Measurements from ENCODE around the gene SLC30A1. TPM values are rescaled to one million over a fixed set of nuclear protein-coding genes. Genes with fewer than 3 reads are reported as not detected.

SLC30A1 gene
- total RNA-seq, 1 donor from 2014 or later: 7.1 TPM

- Mint-ChIP-seq H3K9me3 (no peaks in the 10 kb centered on the region), H3K4me3 (no peak overlapping the region), H3K27me3 (ENCODE audit: insufficient read depth, low read depth) (peaks cover 4% of the 10 kb centered on the region), H3K36me3 (no peaks in the 10 kb centered on the region), H3K4me1 (peaks cover 19% of the 10 kb centered on the region), H3K27ac (no peak overlapping the region)
- H3K4me3 ChIP-seq: no peak overlapping the region
- TF ChIP-seq, protein P1, sequence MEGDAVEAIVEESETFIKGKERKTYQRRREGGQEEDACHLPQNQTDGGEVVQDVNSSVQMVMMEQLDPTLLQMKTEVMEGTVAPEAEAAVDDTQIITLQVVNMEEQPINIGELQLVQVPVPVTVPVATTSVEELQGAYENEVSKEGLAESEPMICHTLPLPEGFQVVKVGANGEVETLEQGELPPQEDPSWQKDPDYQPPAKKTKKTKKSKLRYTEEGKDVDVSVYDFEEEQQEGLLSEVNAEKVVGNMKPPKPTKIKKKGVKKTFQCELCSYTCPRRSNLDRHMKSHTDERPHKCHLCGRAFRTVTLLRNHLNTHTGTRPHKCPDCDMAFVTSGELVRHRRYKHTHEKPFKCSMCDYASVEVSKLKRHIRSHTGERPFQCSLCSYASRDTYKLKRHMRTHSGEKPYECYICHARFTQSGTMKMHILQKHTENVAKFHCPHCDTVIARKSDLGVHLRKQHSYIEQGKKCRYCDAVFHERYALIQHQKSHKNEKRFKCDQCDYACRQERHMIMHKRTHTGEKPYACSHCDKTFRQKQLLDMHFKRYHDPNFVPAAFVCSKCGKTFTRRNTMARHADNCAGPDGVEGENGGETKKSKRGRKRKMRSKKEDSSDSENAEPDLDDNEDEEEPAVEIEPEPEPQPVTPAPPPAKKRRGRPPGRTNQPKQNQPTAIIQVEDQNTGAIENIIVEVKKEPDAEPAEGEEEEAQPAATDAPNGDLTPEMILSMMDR (IDR thresholded peaks at IDR 0.05): no peak
- no peak for TF ChIP-seq EZH2phosphoT487 (IDR thresholded peaks at IDR 0.05)
- TF ChIP-seq EZH2 (IDR thresholded peaks at IDR 0.05): no peak
- H3K9ac ChIP-seq: no peak overlapping the region
- H3K4me2 ChIP-seq: no peak overlapping the region
- no peaks in the 10 kb centered on the region for H3K36me3 ChIP-seq
- no peaks in the 10 kb centered on the region for H3K79me2 ChIP-seq (ENCODE audit: low read depth)
- H2AFZ ChIP-seq (replicated peaks): no peak overlapping the region
- H4K20me1 ChIP-seq (ENCODE audit: low read depth): no peaks in the 10 kb centered on the region
- no peaks in the 10 kb centered on the region for H3K27me3 ChIP-seq
- H3F3A ChIP-seq (ENCODE audit: low read depth): peaks cover 5% of the 10 kb centered on the region
- peaks cover 4% of the 10 kb centered on the region for H3K4me1 ChIP-seq
- DNase-seq (ENCODE audit: low spot score): no peak
- no peaks in the 10 kb centered on the region for H3K9me3 ChIP-seq (ENCODE audit: low read depth)
- no peak overlapping the region for H3K27ac ChIP-seq
Observed at GRCh38 chr1:211614615-211615014, 35.7 kb upstream of the SLC30A1 start.

DNA sequence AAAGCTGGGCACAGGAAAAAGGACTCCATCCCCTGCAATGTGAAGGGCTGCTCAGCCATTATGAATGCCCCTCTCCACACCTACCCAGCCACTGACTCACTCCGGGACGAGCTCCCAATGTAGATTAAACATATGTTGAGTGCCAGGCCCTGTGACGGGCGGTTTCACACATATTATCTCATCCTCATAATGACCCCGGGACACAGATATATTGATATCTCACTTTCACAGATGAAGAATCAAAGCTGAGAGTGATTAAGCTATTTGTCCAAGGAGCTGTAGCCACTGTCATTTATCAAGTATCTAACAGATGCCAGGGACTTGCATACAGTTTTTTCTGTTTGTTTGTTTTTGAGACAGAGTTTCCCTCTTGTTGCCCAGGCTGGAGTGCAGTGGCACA lies 35.0 kb upstream of the SLC30A1 start:
- H3K27ac ChIP-seq: no peak overlapping the region
- TF ChIP-seq EZH2 (IDR thresholded peaks at IDR 0.05): no peak
- no peak for TF ChIP-seq EZH2phosphoT487 (IDR thresholded peaks at IDR 0.05)
- no peak for DNase-seq (ENCODE audit: low spot score)

DNA sequence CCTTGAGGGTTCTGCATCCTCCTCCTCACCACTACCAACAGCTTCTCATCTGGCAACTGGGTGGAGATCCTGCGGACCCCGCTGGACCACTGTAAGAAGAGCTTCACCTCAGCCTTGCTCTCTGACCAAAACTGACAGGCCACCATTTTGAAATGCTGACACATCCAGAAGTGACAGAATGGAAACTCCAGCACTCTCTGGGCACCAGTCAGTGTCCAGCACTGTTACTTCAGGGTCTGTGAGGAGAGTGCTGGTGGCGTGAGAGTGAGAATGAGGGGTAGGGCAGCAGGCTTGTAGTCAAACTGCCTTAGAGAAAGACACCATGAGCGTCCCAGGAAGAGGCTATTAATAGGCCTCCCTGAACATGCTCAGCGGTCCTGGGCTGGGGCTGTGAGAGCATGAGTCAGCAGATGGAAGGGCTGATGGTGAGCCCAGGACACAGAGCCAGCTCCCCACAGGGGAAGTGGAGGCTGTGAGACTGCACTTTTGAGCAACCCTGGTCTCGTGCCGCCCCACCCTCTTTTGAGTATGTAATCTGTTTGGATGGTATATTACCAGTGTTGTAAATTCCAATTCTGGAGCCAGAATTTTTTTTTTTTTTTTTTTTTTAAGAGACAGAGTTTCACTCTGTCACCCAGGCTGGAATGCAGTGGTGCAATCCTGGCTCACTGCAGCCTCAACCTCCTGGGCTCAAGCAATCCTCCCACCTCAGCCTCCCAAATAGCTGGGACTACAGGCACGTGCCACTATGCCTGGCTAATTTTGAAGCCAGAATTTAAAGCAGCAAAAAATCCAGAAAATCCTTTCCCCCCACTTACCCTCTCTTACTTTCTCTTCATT lies 34.4 kb upstream of the SLC30A1 start:
- Mint-ChIP-seq H3K27ac (peak overlapping the region; percentile 46), H3K4me3 (no peak overlapping the region), H3K9me3 (no peaks in the 10 kb centered on the region), H3K36me3 (no peaks in the 10 kb centered on the region), H3K27me3 (ENCODE audit: insufficient read depth, low read depth) (peaks cover 4% of the 10 kb centered on the region), H3K4me1 (peaks cover 26% of the 10 kb centered on the region)
- H3K9ac ChIP-seq: no peak overlapping the region
- TF ChIP-seq EZH2phosphoT487 (IDR thresholded peaks at IDR 0.05) (no peak), EZH2 (IDR thresholded peaks at IDR 0.05) (no peak)
- TF ChIP-seq, protein P1 (IDR thresholded peaks at IDR 0.05): no peak
- H3K27me3 ChIP-seq: no peaks in the 10 kb centered on the region
- no peaks in the 10 kb centered on the region for H3K79me2 ChIP-seq (ENCODE audit: low read depth)
- no peak overlapping the region for H2AFZ ChIP-seq (replicated peaks)
- no peak overlapping the region for H3K27ac ChIP-seq
- peaks cover 5% of the 10 kb centered on the region for H3F3A ChIP-seq (ENCODE audit: low read depth)
- H3K9me3 ChIP-seq (ENCODE audit: low read depth): no peaks in the 10 kb centered on the region
- no peak overlapping the region for H3K4me2 ChIP-seq
- H3K4me1 ChIP-seq: peaks cover 7% of the 10 kb centered on the region
- H3K36me3 ChIP-seq: no peaks in the 10 kb centered on the region
- H4K20me1 ChIP-seq (ENCODE audit: low read depth): no peaks in the 10 kb centered on the region
- no peak for DNase-seq (ENCODE audit: low spot score)
- no peak overlapping the region for H3K4me3 ChIP-seq

More for the DNA sequence above, 35.0 kb upstream of the SLC30A1 start:
- H3K4me3 ChIP-seq: no peak overlapping the region
- H3K27ac Mint-ChIP-seq: peak overlapping the region; percentile 46
- H3K4me1 Mint-ChIP-seq: peaks cover 25% of the 10 kb centered on the region
- no peaks in the 10 kb centered on the region for H3K9me3 Mint-ChIP-seq
- no peak overlapping the region for H2AFZ ChIP-seq (replicated peaks)
- no peaks in the 10 kb centered on the region for H3K36me3 Mint-ChIP-seq
- no peak overlapping the region for H3K4me3 Mint-ChIP-seq
- H3K36me3 ChIP-seq: no peaks in the 10 kb centered on the region
- H3K9me3 ChIP-seq (ENCODE audit: low read depth): no peaks in the 10 kb centered on the region
- peaks cover 7% of the 10 kb centered on the region for H3K4me1 ChIP-seq
- H4K20me1 ChIP-seq (ENCODE audit: low read depth): no peaks in the 10 kb centered on the region
- no peak overlapping the region for H3K9ac ChIP-seq
- no peaks in the 10 kb centered on the region for H3K27me3 ChIP-seq
- H3F3A ChIP-seq (ENCODE audit: low read depth): peaks cover 5% of the 10 kb centered on the region
- peaks cover 4% of the 10 kb centered on the region for H3K27me3 Mint-ChIP-seq (ENCODE audit: insufficient read depth, low read depth)
- H3K4me2 ChIP-seq: no peak overlapping the region
- no peaks in the 10 kb centered on the region for H3K79me2 ChIP-seq (ENCODE audit: low read depth)

DNA sequence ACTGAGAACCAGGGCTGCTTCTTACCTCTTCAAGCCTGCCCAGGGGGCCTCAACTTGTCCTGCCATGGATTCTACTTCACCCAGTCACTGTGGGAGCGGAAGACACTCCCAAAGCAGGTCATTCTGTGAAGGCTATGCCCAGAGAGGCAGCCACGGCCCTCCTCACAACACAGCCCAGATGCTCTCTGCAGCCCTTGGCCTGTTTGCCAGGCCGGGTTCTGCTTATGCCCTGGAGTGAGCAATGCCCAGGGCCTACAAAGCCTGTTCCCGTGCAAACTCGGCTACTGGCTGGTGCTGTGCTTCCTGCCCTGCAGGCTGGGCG lies 33.8 kb upstream of the SLC30A1 start:
- no peak overlapping the region for H3K27ac ChIP-seq

More for the DNA sequence above, 33.8 kb upstream of the SLC30A1 start:
- Mint-ChIP-seq H3K4me3 (no peak overlapping the region), H3K36me3 (no peaks in the 10 kb centered on the region), H3K9me3 (no peaks in the 10 kb centered on the region), H3K27me3 (ENCODE audit: insufficient read depth, low read depth) (peaks cover 4% of the 10 kb centered on the region), H3K4me1 (peaks cover 26% of the 10 kb centered on the region), H3K27ac (no peak overlapping the region)
- DNase-seq (ENCODE audit: low spot score): no peak
- H3K4me3 ChIP-seq: no peak overlapping the region
- H3K4me2 ChIP-seq: no peak overlapping the region
- no peaks in the 10 kb centered on the region for H3K79me2 ChIP-seq (ENCODE audit: low read depth)
- H2AFZ ChIP-seq (replicated peaks): no peak overlapping the region
- H3K4me1 ChIP-seq: peaks cover 7% of the 10 kb centered on the region
- no peaks in the 10 kb centered on the region for H3K36me3 ChIP-seq
- peaks cover 5% of the 10 kb centered on the region for H3F3A ChIP-seq (ENCODE audit: low read depth)
- no peaks in the 10 kb centered on the region for H3K27me3 ChIP-seq
- H4K20me1 ChIP-seq (ENCODE audit: low read depth): no peaks in the 10 kb centered on the region
- no peaks in the 10 kb centered on the region for H3K9me3 ChIP-seq (ENCODE audit: low read depth)
- no peak overlapping the region for H3K9ac ChIP-seq
- no peak for TF ChIP-seq EZH2 (IDR thresholded peaks at IDR 0.05)
- TF ChIP-seq, protein P1 (IDR thresholded peaks at IDR 0.05): no peak
- TF ChIP-seq EZH2phosphoT487 (IDR thresholded peaks at IDR 0.05): no peak
